DOHH2 (cell line): ENCODE data around the gene LRP10.

Experiments
- EZH2phosphoT487 ChIP-seq: fragments of 200-600 bp; sonication (generic); IDR thresholded peaks from 2 replicates; pipeline ENCODE4 v1.6.1; 2017; ENCODE audit warnings: borderline replicate concordance, mild to moderate bottlenecking, antibody characterized with exemption, low read length, moderate library complexity, mixed read lengths
- TF ChIP-seq, protein P1 (sequence below): fragments of 200-600 bp; sonication (generic); IDR thresholded peaks from one replicate; pipeline ENCODE4 v1.5.1; 2014; ENCODE audit warnings: antibody characterized with exemption, mild to moderate bottlenecking, low read depth, low read length; ENCODE audit not compliant: poor library complexity, severe bottlenecking

DNA sequence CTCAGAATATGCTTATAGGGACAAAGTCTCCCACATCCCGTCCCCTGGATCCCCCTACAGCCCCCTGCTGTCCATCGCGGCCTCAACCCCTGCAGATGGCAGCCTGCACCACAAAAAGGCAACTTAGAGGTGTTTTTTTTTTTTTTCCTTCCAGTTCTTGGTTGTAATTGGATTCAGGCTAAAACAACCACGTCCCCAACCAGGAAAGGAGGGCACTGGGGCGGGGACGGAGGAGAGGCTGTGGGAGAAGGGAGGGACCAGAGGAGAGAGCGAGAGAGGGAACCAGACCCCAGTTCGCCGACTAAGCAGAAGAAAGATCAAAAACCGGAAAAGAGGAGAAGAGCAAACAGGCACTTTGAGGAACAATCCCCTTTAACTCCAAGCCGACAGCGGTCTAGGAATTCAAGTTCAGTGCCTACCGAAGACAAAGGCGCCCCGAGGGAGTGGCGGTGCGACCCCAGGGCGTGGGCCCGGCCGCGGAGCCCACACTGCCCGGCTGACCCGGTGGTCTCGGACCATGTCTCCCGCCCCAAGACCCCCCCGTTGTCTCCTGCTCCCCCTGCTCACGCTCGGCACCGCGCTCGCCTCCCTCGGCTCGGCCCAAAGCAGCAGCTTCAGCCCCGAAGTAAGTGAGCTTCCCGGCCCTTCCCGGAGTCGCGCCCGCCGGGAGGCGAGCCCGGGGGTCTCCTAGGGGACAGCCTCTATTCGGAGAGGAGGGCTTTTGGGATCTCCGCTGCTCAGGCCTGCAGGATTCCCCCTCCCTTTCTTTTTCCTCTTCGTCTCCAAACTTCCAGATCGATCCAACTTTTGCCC lies 35.0 kb upstream of the LRP10 start, which contains the start of gene MMP14:
- TF ChIP-seq, protein P1, sequence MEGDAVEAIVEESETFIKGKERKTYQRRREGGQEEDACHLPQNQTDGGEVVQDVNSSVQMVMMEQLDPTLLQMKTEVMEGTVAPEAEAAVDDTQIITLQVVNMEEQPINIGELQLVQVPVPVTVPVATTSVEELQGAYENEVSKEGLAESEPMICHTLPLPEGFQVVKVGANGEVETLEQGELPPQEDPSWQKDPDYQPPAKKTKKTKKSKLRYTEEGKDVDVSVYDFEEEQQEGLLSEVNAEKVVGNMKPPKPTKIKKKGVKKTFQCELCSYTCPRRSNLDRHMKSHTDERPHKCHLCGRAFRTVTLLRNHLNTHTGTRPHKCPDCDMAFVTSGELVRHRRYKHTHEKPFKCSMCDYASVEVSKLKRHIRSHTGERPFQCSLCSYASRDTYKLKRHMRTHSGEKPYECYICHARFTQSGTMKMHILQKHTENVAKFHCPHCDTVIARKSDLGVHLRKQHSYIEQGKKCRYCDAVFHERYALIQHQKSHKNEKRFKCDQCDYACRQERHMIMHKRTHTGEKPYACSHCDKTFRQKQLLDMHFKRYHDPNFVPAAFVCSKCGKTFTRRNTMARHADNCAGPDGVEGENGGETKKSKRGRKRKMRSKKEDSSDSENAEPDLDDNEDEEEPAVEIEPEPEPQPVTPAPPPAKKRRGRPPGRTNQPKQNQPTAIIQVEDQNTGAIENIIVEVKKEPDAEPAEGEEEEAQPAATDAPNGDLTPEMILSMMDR: no peak
- TF ChIP-seq EZH2phosphoT487: no peak
